Small intestine (tissue), 16 donors: Measurements from ENCODE around the gene PCTP. TPM values are rescaled to one million over a fixed set of nuclear protein-coding genes. Genes with fewer than 3 reads are reported as not detected.

Source experiments
- DNase-seq, 2 donors: peaks; one replicate each; pipeline versions ENCODE4 v3.0.0 to v3.0.0-alpha.2; 2013
- FAIRE-seq: peaks from 2 replicates; lab custom pipeline; 2012; peaks lifted over from hg19 to GRCh38; lab: Jason Lieb, UNC
- H3K27ac ChIP-seq, 3 donors: one replicate each; pipeline ENCODE4 v1.5.1; 2013; ENCODE audit warnings: low read length in 2 of 3, mild to moderate bottlenecking in 2 of 3, control low read depth in 1 of 3, inconsistent platforms in 1 of 3, low read depth in 1 of 3, moderate library complexity in 1 of 3
- H3K27me3 ChIP-seq, 3 donors: one replicate each; pipeline ENCODE4 v1.6.1; 2013; ENCODE audit warnings: low read length in 3 of 3, inconsistent platforms in 1 of 3; ENCODE audit not compliant: control insufficient read depth in 3 of 3, insufficient read depth in 3 of 3
- H3K36me3 ChIP-seq, 3 donors: one replicate each; pipeline ENCODE4 v1.6.1; 2013; ENCODE audit warnings: low read length in 3 of 3, inconsistent platforms in 1 of 3, low read depth in 1 of 3, mild to moderate bottlenecking in 1 of 3, moderate library complexity in 1 of 3; ENCODE audit not compliant: control insufficient read depth in 3 of 3, insufficient read depth in 2 of 3
- H3K4me1 ChIP-seq, 3 donors: one replicate each; pipeline ENCODE4 v1.6.1; 2013; ENCODE audit warnings: low read length in 2 of 3, inconsistent platforms in 1 of 3, low read depth in 1 of 3, mild to moderate bottlenecking in 1 of 3, moderate library complexity in 1 of 3; ENCODE audit not compliant: control insufficient read depth in 3 of 3, insufficient read depth in 2 of 3
- H3K4me3 ChIP-seq, 3 donors: one replicate each; pipeline ENCODE4 v1.5.1; 2013; ENCODE audit warnings: low read length in 3 of 3, control low read depth in 1 of 3, inconsistent platforms in 1 of 3, low read depth in 1 of 3, mild to moderate bottlenecking in 1 of 3, moderate library complexity in 1 of 3
- H3K9me3 ChIP-seq, 2 donors: one replicate each; pipeline ENCODE4 v1.6.1; 2013; ENCODE audit warnings: low read depth in 1 of 2, low read length in 1 of 2; ENCODE audit not compliant: control insufficient read depth in 2 of 2, insufficient read depth in 1 of 2
- WGBS, 3 donors: extraction: QIAGEN DNeasy Blood & Tissue Kit; methylation state at CpG; one replicate each; pipeline ENCODE4 v1.1.7; 2013; 5-methylcytosine and 5-hydroxymethylcytosine counted together
- long read RNA-seq, 10 donors: transcript quantifications; one replicate each; lab custom pipeline, GENCODE V29; 2026
- polyA plus RNA-seq, 4 donors: library from polyadenylated mRNA; stranded (reverse) in 3 of 4; unstranded in 1 of 4; fragments of 200-250 nt in 3 of 4; fragments of 120-200 nt in 1 of 4; gene quantifications; one replicate each; pipeline versions ENCODE4 v1.2.1 to v1.2.3, GENCODE V29; 2013
- donor health status: healthy with polysubstance abuse.
- donor health status: control.
- donor health status: control.
- donor health status: Bipolar disorder and iron deficiency.
- donor health status: healthy.

Gene PCTP
- polyA plus RNA-seq: 10 to 100 TPM; 22.4 to 33.5 (median 25.9) TPM
- long read RNA-seq, donor 1: 0 reads
- long read RNA-seq, donor 2, partial matches to known transcripts: 0 of 2 reads
- long read RNA-seq, donor 2, other reads (novel, unspliced or antisense): 0 of 2 reads
- long read RNA-seq, donor 3, partial matches to known transcripts: 0 of 3 reads
- long read RNA-seq, donor 3, other reads (novel, unspliced or antisense): 0 of 3 reads
- long read RNA-seq, donor 4: 0 reads
- long read RNA-seq, donor 5, partial matches to known transcripts: 8 of 8 reads
- long read RNA-seq, donor 5, other reads (novel, unspliced or antisense): 0 of 8 reads
- long read RNA-seq, donor 6, transcript PCTP-201 (6 exons, 2,044 nt): major isoform, 7 of 7 reads
- long read RNA-seq, donor 6, partial matches to known transcripts: 0 of 7 reads
- long read RNA-seq, donor 6, other reads (novel, unspliced or antisense): 0 of 7 reads
- long read RNA-seq, donor 7, partial matches to known transcripts: 7 of 13 reads
- long read RNA-seq, donor 7, other reads (novel, unspliced or antisense): 0 of 13 reads
- long read RNA-seq, donor 8: 0 reads
- long read RNA-seq, donor 9: 0 reads
- long read RNA-seq, donor 10, transcript PCTP-201 (6 exons, 2,044 nt): major isoform, 6 of 9 reads
- long read RNA-seq, donor 10, partial matches to known transcripts: 0 of 9 reads
- long read RNA-seq, donor 10, other reads (novel, unspliced or antisense): 0 of 9 reads

DNA sequence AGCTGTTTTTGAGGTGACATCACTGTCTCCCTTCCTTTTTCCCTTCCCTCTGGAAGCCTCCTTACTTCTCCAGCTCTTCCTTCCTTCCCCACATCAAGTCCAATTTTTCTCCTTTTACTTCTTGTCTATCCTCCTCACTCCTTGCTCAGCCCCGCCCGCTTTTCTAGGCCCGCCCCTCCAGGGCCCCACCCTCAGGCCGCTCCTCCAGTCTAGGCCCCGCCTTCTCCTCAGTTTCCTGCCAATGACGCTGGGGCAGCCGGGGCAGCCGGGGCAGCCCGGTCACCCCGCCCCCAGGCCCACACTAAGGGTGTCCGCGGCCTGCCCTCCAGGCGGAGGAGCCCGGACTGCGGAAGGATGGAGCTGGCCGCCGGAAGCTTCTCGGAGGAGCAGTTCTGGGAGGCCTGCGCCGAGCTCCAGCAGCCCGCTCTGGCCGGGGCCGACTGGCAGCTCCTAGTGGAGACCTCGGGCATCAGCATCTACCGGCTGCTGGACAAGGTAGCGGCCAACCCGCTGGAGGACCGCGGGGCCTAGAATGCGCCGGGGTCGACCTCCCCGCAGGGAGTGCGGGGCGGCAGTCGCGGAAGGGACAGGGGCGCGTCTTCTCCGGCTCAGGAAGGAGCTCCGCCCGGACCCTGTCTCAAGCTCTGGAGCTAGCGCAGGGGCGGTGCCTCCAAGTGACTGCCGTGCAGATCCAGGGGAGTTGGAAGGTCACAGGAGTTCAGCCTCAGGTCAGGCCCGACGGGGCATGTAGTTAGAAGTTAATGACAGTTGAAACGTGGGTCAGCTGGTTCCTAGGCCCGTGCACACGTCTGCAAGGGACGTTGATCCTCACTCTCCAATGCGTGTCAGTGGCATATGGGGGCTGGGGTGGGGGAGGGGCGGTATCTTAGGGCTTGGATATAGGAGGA is at the start of gene PCTP:
TSS of gene PCTP (plus strand) at position 302 of the 908 bp plus-strand sequence. CDS start at position 355, 53 bp downstream.
- peak; percentile 5 for FAIRE-seq
- H3K27me3 ChIP-seq: no peaks in the 10 kb centered on the region
- 0 to 1% (median 1%) methylated on average over 50 to 53 of the region's 53 CpGs for WGBS, 3 donors
- H3K4me1 ChIP-seq: peaks cover 0 to 8% (median 6%) of the 10 kb centered on the region in 3 donors
- peak within 1 kb of the TSS; percentile 72 to 88 (median 74) for H3K4me3 ChIP-seq
- peaks cover 0 to 3% (median 0%) of the 10 kb centered on the region in 3 donors for H3K36me3 ChIP-seq
- DNase-seq: peak; percentile 94
- H3K9me3 ChIP-seq: no peaks in the 10 kb centered on the region
- H3K27ac ChIP-seq: peak within 1 kb of the TSS; percentile 62 to 92 (median 85)

DNA sequence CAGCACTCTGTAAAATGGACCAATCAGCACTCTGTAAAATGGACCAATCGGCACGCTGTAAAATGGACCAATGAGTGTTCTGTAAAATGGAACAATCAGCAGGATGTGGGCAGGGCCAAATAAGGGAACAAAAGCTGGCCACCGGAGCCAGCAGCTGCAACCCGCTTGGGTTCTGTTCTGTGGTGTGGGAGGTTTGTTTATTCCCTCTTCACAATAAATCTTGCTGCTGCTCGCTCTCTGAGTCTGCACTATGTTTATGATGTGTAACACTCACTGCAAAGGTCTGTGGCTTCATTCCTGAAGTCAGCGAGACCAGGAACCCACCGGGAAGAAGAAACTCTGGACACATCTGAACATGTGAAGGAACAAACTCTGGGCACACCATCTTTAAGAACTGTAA is 48.7 kb upstream of the PCTP start:
- no peak overlapping the region for H3K4me3 ChIP-seq
- peaks cover 0 to 4% (median 0%) of the 10 kb centered on the region in 3 donors for H3K4me1 ChIP-seq
- H3K27ac ChIP-seq: no peak overlapping the region
- no peak for FAIRE-seq
- no peaks in the 10 kb centered on the region for H3K36me3 ChIP-seq
- no peak for DNase-seq
- H3K27me3 ChIP-seq: no peaks in the 10 kb centered on the region
- 68 to 82% (median 78%) methylated on average over 7 of the region's 7 CpGs for WGBS, 3 donors
- no peaks in the 10 kb centered on the region for H3K9me3 ChIP-seq

DNA sequence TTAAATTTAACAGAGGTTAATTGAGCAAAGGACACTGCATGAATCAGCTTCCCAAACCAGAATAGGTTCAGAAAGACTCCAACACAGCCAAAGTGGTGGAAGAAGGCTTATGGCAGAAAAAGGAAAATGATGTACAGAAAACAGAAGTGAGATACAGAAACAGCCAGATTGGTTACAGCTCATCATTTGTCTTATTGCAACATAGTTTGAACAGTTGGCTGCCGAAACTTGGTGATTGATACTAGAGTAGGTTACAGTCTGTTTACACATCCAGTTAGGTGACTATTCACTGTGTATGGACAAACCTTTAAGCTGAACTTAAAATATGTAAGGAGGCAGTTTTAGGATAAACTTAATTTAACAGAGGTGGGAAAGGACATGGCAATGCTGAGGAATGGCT is 46.5 kb upstream of the PCTP start:
- DNase-seq: no peak
- no peaks in the 10 kb centered on the region for H3K36me3 ChIP-seq
- peaks cover 0 to 4% (median 0%) of the 10 kb centered on the region in 3 donors for H3K4me1 ChIP-seq
- H3K4me3 ChIP-seq: no peak overlapping the region
- 64 to 72% (median 65%) methylated on average over 1 of the region's 1 CpG for WGBS, 3 donors
- H3K9me3 ChIP-seq: no peaks in the 10 kb centered on the region
- H3K27me3 ChIP-seq: peaks cover 0 to 3% (median 0%) of the 10 kb centered on the region in 3 donors
- no peak overlapping the region for H3K27ac ChIP-seq
- no peak for FAIRE-seq

DNA sequence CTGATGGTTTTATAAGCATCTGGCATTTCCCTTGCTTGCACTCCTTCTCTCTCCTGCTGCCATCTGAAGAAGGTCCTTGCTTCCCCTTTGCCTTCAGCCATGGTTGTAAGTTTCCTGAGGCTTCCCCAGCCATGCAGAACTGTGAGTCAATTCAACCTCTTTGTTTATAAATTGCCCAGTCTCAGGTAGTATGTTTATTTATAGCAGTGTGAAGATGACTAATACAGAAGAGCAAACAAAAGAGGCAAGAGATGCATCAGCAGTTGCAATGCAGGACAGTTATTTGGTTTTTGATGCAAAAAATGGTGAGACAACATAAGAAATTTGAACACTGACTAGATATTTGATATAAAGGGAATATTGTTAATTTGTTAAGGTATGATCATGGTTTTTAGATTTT is 45.0 kb upstream of the PCTP start:
- Histone ChIP-seq H3K27ac (no peak overlapping the region), H3K4me1 (peaks cover 0 to 4% (median 0%) of the 10 kb centered on the region in 3 donors), H3K36me3 (no peaks in the 10 kb centered on the region), H3K4me3 (no peak overlapping the region), H3K27me3 (peaks cover 0 to 3% (median 0%) of the 10 kb centered on the region in 3 donors), H3K9me3 (no peaks in the 10 kb centered on the region)
- DNase-seq: no peak
- FAIRE-seq: no peak

DNA sequence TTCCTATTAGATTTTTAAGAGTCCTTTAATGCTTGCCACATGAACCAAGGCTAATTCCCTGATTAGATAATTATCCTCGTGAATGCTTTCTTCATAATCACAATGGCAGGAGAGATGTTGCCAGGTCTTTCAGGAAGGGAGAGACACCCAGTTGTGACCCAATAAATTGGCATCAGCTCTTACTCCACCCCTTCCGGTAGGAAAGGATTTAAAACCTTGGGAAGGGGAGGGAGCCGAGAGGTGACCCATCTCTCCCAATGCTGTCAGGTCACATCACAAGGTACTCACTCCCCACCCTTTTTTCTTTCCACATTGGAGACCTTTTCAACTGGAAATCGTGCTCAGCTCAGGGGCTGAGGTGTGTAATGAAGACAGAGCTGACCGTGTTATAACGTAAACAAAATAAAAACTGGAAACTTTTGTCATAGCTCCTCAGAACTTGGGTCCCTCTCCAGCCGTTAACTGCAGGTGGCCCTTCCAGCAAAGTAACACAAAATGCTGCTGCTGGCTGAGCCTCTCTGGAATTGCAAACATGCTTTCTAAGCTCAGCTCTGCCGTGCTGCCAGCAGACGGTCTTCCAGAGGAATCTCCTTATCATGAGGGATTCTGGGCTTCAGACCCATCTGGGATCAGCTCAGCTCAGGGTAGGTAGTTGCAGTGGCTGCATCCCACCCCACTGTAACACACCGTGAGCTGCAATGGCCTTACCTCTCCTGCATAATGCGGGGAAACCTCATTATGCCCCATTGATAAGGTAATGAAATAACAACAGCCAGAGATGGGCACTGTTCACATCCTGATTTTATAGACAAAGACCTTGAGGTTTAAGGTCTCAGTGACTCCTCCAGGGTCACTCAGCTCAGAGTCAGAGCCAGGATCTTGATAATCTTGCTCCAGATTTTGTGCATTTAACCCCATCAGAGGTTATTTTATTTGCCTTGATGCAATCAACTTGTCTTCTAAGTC is 43.8 kb upstream of the PCTP start:
- no peak for FAIRE-seq
- H3K4me3 ChIP-seq: no peak overlapping the region
- no peak overlapping the region for H3K27ac ChIP-seq
- H3K9me3 ChIP-seq: no peaks in the 10 kb centered on the region
- peaks cover 0 to 3% (median 0%) of the 10 kb centered on the region in 3 donors for H3K27me3 ChIP-seq
- WGBS, 3 donors: 28 to 47% (median 42%) methylated on average over 11 of the region's 11 CpGs
- H3K4me1 ChIP-seq: peaks cover 0 to 4% (median 0%) of the 10 kb centered on the region in 3 donors
- H3K36me3 ChIP-seq: no peaks in the 10 kb centered on the region
- DNase-seq: no peak

DNA sequence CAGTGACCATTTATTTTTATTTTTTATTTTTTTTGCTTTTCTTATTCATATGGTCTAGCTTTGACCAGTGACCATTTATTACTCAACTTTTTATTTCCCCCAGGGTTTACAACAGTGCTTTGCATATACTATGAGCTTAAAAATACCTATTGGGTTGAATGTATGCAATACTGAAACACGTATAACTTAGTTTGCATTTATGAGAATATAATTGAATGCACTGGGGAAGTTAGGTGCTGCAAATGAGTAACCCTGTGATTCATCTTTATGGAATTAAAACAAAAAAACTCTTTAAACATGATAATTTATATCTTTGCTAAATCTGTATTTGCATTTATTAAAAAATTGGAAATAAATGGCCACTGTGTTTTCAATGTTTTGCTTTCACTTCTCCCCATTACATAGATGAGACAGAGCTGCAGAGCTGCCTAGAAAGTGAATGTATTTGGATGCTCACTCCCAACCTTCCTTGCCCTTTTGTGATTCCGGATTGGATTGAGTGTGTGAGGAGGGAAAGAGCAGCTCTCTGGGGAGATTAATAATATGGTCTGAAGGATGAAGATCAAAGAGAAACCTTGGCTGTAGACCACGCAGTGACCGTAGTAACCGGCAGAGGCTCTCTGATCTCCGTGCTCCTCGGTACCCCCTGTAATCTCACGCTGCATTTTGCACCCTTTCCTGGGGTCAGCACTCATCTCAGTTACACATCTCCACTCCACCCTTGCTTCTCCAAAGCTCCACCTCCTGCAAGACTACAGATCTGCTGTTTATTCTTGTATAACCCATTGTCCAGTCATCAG is 42.5 kb upstream of the PCTP start:
- Histone ChIP-seq H3K9me3 (no peaks in the 10 kb centered on the region), H3K36me3 (no peaks in the 10 kb centered on the region), H3K27me3 (peaks cover 0 to 3% (median 0%) of the 10 kb centered on the region in 3 donors), H3K4me3 (no peak overlapping the region), H3K4me1 (peaks cover 0 to 4% (median 0%) of the 10 kb centered on the region in 3 donors), H3K27ac (no peak overlapping the region)
- FAIRE-seq (no peak), DNase-seq (no peak)
- 32 to 56% (median 52%) methylated on average over 8 of the region's 8 CpGs for WGBS, 3 donors

DNA sequence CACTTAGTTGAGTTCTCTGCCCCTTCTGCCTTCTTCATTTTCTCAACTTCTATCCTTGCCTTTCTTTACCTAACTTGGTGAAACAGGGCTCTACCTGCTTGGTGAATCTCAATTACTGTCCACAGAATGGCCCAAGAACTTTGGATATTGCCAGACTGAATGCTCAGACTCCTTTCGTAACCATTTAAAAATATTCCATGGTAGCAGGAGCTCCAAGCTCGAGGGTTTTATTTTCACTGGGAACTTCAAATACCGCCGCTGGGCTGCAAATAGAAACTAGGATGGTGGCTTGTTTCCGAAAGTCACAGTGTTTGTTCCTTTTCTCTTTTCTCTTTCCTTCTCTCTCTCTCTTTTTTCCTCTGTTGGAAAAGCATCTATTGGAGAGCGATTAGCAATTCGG is 41.4 kb upstream of the PCTP start:
- Histone ChIP-seq H3K36me3 (no peaks in the 10 kb centered on the region), H3K4me3 (no peak overlapping the region), H3K27ac (no peak overlapping the region), H3K4me1 (peaks cover 0 to 4% (median 0%) of the 10 kb centered on the region in 3 donors), H3K9me3 (no peaks in the 10 kb centered on the region), H3K27me3 (peaks cover 0 to 3% (median 0%) of the 10 kb centered on the region in 3 donors)
- WGBS, 3 donors: 81 to 90% (median 83%) methylated on average over 7 of the region's 7 CpGs
- DNase-seq: no peak
- FAIRE-seq: no peak
